Measurements from ENCODE around the gene SH3TC1.

Gene SH3TC1

DNA sequence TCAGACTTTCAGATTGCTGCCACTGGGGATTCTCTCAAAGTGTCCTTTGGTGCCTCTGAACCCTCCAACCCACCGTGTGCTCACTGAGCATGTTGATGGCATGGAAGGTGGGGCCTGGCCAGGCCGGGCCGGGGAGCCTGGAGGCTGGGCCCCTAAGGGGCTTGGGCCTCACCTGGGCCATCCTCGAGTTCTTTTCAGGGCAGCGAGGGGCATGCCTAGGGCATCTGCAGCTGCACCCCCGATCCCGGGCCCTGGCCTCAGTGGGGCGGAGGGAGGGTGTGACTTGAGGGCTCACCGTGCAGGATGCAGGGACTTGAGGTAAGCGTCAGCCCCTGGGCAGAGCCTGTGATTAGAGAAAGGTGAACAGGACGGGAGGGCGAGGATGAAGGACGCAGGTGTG, 1.6 kb upstream of the SH3TC1 start:
- Histone ChIP-seq H3K9me3 (ENCODE audit: control insufficient read depth, insufficient read depth, low read length) (no peaks in the 10 kb centered on the region), H3K4me3 (ENCODE audit: low read depth, low read length) (no peak overlapping the region), H3K4me1 (ENCODE audit: control insufficient read depth, insufficient read depth, low read length) (no peaks in the 10 kb centered on the region), H3K9ac (ENCODE audit: low read depth, low read length) (no peak overlapping the region), H3K36me3 (ENCODE audit: control insufficient read depth, insufficient read depth, low read length) (no peaks in the 10 kb centered on the region), H3K27me3 (ENCODE audit: control insufficient read depth, insufficient read depth, low read length) (no peaks in the 10 kb centered on the region)

DNA sequence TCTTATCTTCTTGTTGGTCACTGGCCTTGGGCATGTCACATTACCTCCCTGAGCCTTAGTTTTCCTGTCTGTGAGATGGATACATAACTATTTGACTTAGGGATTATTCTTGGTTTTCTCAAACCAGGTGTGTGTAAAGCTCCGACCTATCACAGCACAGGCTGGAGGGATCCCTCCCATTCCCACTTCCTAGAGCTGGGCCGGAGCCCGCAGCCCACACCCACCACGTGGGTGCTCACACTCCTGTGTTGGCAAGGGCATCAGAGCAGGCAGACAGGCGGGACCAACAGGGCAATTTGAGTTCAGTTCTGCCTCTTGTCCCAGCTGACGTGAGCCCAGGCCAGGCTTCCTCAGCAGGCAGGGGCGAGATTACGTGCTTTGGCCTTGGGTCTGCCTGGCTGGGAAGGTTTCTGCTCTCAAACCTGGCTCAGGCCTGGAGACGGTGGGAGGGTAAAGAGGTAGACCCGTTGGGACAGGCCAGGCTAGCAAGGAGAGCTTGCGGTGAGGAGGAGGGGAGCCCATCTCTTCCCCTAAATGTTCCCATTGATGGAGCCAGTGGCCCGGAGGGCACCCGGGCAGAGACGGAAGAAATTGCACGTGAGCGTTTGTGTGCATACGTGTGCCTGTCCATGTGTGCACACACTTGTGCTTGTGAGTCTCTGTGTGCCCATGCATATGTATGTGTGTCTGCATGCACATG, 734 bp upstream of the SH3TC1 start:
- no peak overlapping the region for H3K4me3 ChIP-seq (ENCODE audit: low read depth, low read length)

GRCh38 chr4:8199594-8200301, 658 bp downstream of the SH3TC1 start:
- H3K4me3 ChIP-seq (ENCODE audit: low read depth, low read length): no peak overlapping the region
- H3K9me3 ChIP-seq (ENCODE audit: control insufficient read depth, insufficient read depth, low read length): no peaks in the 10 kb centered on the region
- H3K4me1 ChIP-seq (ENCODE audit: control insufficient read depth, insufficient read depth, low read length): no peaks in the 10 kb centered on the region
- no peaks in the 10 kb centered on the region for H3K36me3 ChIP-seq (ENCODE audit: control insufficient read depth, insufficient read depth, low read length)
- H3K9ac ChIP-seq (ENCODE audit: low read depth, low read length): no peak overlapping the region
- no peaks in the 10 kb centered on the region for H3K27me3 ChIP-seq (ENCODE audit: control insufficient read depth, insufficient read depth, low read length)

More for the DNA sequence above, 734 bp upstream of the SH3TC1 start:
- H3K4me1 ChIP-seq (ENCODE audit: control insufficient read depth, insufficient read depth, low read length): no peaks in the 10 kb centered on the region
- no peaks in the 10 kb centered on the region for H3K27me3 ChIP-seq (ENCODE audit: control insufficient read depth, insufficient read depth, low read length)
- H3K9me3 ChIP-seq (ENCODE audit: control insufficient read depth, insufficient read depth, low read length): no peaks in the 10 kb centered on the region
- H3K9ac ChIP-seq (ENCODE audit: low read depth, low read length): no peak overlapping the region
- no peaks in the 10 kb centered on the region for H3K36me3 ChIP-seq (ENCODE audit: control insufficient read depth, insufficient read depth, low read length)

- no peaks in the 10 kb centered on the region for H3K4me1 ChIP-seq (ENCODE audit: control insufficient read depth, insufficient read depth, low read length)
- no peaks in the 10 kb centered on the region for H3K36me3 ChIP-seq (ENCODE audit: control insufficient read depth, insufficient read depth, low read length)
- no peak overlapping the region for H3K9ac ChIP-seq (ENCODE audit: low read depth, low read length)
- H3K4me3 ChIP-seq (ENCODE audit: low read depth, low read length): no peak overlapping the region
- no peaks in the 10 kb centered on the region for H3K9me3 ChIP-seq (ENCODE audit: control insufficient read depth, insufficient read depth, low read length)
- no peaks in the 10 kb centered on the region for H3K27me3 ChIP-seq (ENCODE audit: control insufficient read depth, insufficient read depth, low read length)
Measured at GRCh38 chr4:8200302-8200975, 1.3 kb downstream of the SH3TC1 start.

GRCh38 chr4:8201321-8201781, 2.3 kb downstream of the SH3TC1 start:
- H3K9me3 ChIP-seq (ENCODE audit: control insufficient read depth, insufficient read depth, low read length): no peaks in the 10 kb centered on the region
- H3K4me3 ChIP-seq (ENCODE audit: low read depth, low read length): no peak overlapping the region
- H3K9ac ChIP-seq (ENCODE audit: low read depth, low read length): no peak overlapping the region
- no peaks in the 10 kb centered on the region for H3K27me3 ChIP-seq (ENCODE audit: control insufficient read depth, insufficient read depth, low read length)
- no peaks in the 10 kb centered on the region for H3K4me1 ChIP-seq (ENCODE audit: control insufficient read depth, insufficient read depth, low read length)
- no peaks in the 10 kb centered on the region for H3K36me3 ChIP-seq (ENCODE audit: control insufficient read depth, insufficient read depth, low read length)

- no peaks in the 10 kb centered on the region for H3K36me3 ChIP-seq (ENCODE audit: control insufficient read depth, insufficient read depth, low read length)
- H3K4me1 ChIP-seq (ENCODE audit: control insufficient read depth, insufficient read depth, low read length): no peaks in the 10 kb centered on the region
- no peak overlapping the region for H3K4me3 ChIP-seq (ENCODE audit: low read depth, low read length)
- no peak overlapping the region for H3K9ac ChIP-seq (ENCODE audit: low read depth, low read length)
- H3K9me3 ChIP-seq (ENCODE audit: control insufficient read depth, insufficient read depth, low read length): no peaks in the 10 kb centered on the region
- no peaks in the 10 kb centered on the region for H3K27me3 ChIP-seq (ENCODE audit: control insufficient read depth, insufficient read depth, low read length)
Measured at GRCh38 chr4:8202108-8203051, 3.3 kb downstream of the SH3TC1 start.

- Histone ChIP-seq H3K9ac (ENCODE audit: low read depth, low read length) (no peak overlapping the region), H3K36me3 (ENCODE audit: control insufficient read depth, insufficient read depth, low read length) (no peaks in the 10 kb centered on the region), H3K27me3 (ENCODE audit: control insufficient read depth, insufficient read depth, low read length) (no peaks in the 10 kb centered on the region), H3K4me3 (ENCODE audit: low read depth, low read length) (no peak overlapping the region), H3K4me1 (ENCODE audit: control insufficient read depth, insufficient read depth, low read length) (no peaks in the 10 kb centered on the region), H3K9me3 (ENCODE audit: control insufficient read depth, insufficient read depth, low read length) (no peaks in the 10 kb centered on the region)
Measured at GRCh38 chr4:8203052-8203401, 3.9 kb downstream of the SH3TC1 start.

GRCh38 chr4:8203817-8204216, 4.7 kb downstream of the SH3TC1 start:
- H3K4me1 ChIP-seq (ENCODE audit: control insufficient read depth, insufficient read depth, low read length): no peaks in the 10 kb centered on the region
- no peaks in the 10 kb centered on the region for H3K27me3 ChIP-seq (ENCODE audit: control insufficient read depth, insufficient read depth, low read length)
- no peak overlapping the region for H3K4me3 ChIP-seq (ENCODE audit: low read depth, low read length)
- no peak overlapping the region for H3K9ac ChIP-seq (ENCODE audit: low read depth, low read length)
- no peaks in the 10 kb centered on the region for H3K36me3 ChIP-seq (ENCODE audit: control insufficient read depth, insufficient read depth, low read length)
- no peaks in the 10 kb centered on the region for H3K9me3 ChIP-seq (ENCODE audit: control insufficient read depth, insufficient read depth, low read length)

DNA sequence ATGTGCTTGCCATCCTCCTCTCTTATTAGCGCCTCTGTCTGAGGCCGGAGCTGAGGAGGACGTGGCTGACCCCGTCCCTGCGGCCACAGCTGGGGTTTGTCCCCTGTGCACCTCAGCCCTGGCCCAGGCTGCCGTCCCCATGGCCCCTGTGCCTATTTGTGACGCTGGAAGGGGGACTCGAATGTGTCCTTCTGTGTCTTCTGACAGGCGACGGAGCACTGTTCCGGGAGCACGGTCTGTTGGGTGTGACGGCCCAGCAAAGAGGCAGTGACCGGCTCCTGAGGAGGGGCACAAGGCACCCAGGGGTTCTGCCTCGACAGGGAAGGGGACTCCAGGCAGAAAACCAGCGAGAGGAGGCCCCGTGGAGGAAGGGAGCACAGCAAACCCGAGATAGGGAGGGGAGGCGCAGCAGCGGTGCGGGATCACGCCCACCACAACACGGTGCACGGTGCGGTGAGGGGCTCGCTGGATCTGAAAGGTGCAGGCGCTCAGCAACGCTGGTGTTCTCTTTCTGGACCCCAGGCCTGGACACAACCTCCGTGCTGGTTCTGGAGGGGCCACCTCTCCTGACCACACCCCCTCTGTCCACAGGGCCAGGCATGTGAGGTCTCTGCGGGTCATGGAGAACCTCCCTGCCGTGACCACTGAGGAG, 5.6 kb downstream of the SH3TC1 start:
- H3K9me3 ChIP-seq (ENCODE audit: control insufficient read depth, insufficient read depth, low read length): no peaks in the 10 kb centered on the region
- no peaks in the 10 kb centered on the region for H3K36me3 ChIP-seq (ENCODE audit: control insufficient read depth, insufficient read depth, low read length)
- no peaks in the 10 kb centered on the region for H3K4me1 ChIP-seq (ENCODE audit: control insufficient read depth, insufficient read depth, low read length)
- no peaks in the 10 kb centered on the region for H3K27me3 ChIP-seq (ENCODE audit: control insufficient read depth, insufficient read depth, low read length)
- no peak overlapping the region for H3K9ac ChIP-seq (ENCODE audit: low read depth, low read length)
- no peak overlapping the region for H3K4me3 ChIP-seq (ENCODE audit: low read depth, low read length)

DNA sequence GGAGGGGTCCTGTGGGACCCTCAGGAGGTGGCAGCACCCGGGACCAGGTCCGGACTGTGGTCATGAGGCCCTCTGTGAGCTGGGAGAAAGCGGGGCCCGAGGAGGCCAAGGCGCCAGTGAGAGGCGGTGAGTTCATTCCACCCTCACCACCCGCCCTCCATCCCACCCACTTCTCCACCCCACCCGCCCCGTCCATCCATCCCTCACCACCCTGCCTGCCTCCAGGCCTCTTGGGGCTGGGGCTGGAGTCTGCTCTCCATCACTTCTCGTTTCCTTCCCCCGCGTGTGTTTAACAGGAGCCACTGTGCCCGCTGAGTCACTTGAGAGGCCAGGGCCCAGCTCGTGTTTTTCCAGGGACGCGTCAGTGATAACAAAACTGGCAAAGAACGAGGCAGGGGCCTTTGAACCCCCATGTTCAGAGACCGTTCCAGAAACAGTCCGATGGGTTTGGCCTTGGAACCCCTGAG, 6.2 kb downstream of the SH3TC1 start:
- Histone ChIP-seq H3K9me3 (ENCODE audit: control insufficient read depth, insufficient read depth, low read length) (no peaks in the 10 kb centered on the region), H3K9ac (ENCODE audit: low read depth, low read length) (no peak overlapping the region), H3K27me3 (ENCODE audit: control insufficient read depth, insufficient read depth, low read length) (no peaks in the 10 kb centered on the region), H3K4me3 (ENCODE audit: low read depth, low read length) (no peak overlapping the region), H3K4me1 (ENCODE audit: control insufficient read depth, insufficient read depth, low read length) (no peaks in the 10 kb centered on the region), H3K36me3 (ENCODE audit: control insufficient read depth, insufficient read depth, low read length) (no peaks in the 10 kb centered on the region)

All from iPS-15b (cell line).